Endodermal cell (in vitro differentiated cells): ENCODE results near the gene CD58. TPM values are rescaled to one million over a fixed set of nuclear protein-coding genes. Genes with fewer than 3 reads are reported as not detected.

Experiments
- DNase-seq: peaks from one replicate; pipeline ENCODE4 v3.0.0-alpha.2; 2017
- H3K27ac ChIP-seq: 2 replicates; pipeline ENCODE4 v1.5.1; 2013; ENCODE audit warnings: mild to moderate bottlenecking, low read depth, low read length, moderate library complexity
- H3K27me3 ChIP-seq: 2 replicates; pipeline ENCODE4 v1.6.1; 2013; ENCODE audit warnings: mild to moderate bottlenecking, low read length, moderate library complexity; ENCODE audit not compliant: insufficient read depth, control insufficient read depth, poor library complexity, severe bottlenecking
- H3K36me3 ChIP-seq: 2 replicates; pipeline ENCODE4 v1.7.0; 2013; ENCODE audit warnings: mild to moderate bottlenecking, low read length, moderate library complexity; ENCODE audit not compliant: control insufficient read depth, insufficient read depth
- H3K4me1 ChIP-seq: one replicate; pipeline ENCODE4 v1.7.0; 2013; ENCODE audit warnings: low read length; ENCODE audit not compliant: control insufficient read depth, insufficient read depth
- H3K4me3 ChIP-seq: 2 replicates; pipeline ENCODE4 v1.5.1; 2013; ENCODE audit warnings: mild to moderate bottlenecking, low read length, moderate library complexity
- H3K9ac ChIP-seq: 2 replicates; pipeline ENCODE4 v1.6.1; 2013; ENCODE audit warnings: mild to moderate bottlenecking, low read length, moderate library complexity; ENCODE audit not compliant: poor library complexity, severe bottlenecking; ENCODE audit errors: extremely low read depth
- H3K9me3 ChIP-seq: 2 replicates; pipeline ENCODE4 v1.6.1; 2013; ENCODE audit warnings: mild to moderate bottlenecking, low read length, moderate library complexity; ENCODE audit not compliant: control insufficient read depth
- H3K27ac Mint-ChIP-seq: 2 replicates; pipeline ENCODE4 v1.8.0; 2020; ENCODE audit warnings: mixed read lengths
- H3K27me3 Mint-ChIP-seq: 2 replicates; pipeline ENCODE4 v1.8.0; 2021; ENCODE audit warnings: mild to moderate bottlenecking, mixed read lengths; ENCODE audit not compliant: insufficient read depth
- H3K36me3 Mint-ChIP-seq: 2 replicates; pipeline ENCODE4 v1.8.0; 2020; ENCODE audit warnings: low read depth, mixed read lengths
- H3K4me1 Mint-ChIP-seq: 2 replicates; pipeline ENCODE4 v1.8.0; 2020; ENCODE audit warnings: mixed read lengths
- H3K4me3 Mint-ChIP-seq: 2 replicates; pipeline ENCODE4 v1.8.0; 2020; ENCODE audit warnings: mild to moderate bottlenecking, moderate library complexity, mixed read lengths
- H3K9me3 Mint-ChIP-seq: 2 replicates; pipeline ENCODE4 v1.8.0; 2020; ENCODE audit warnings: mild to moderate bottlenecking, mixed read lengths
- WGBS, 2 experiments: methylation state at CpG; one replicate each; pipeline versions ENCODE4 v1.1.5 to v1.1.7; 2013; ENCODE audit warnings: missing lambda C conversion rate in 2 of 2, mixed read lengths in 1 of 2; ENCODE audit not compliant: insufficient coverage in 1 of 2, insufficient read length in 1 of 2; 5-methylcytosine and 5-hydroxymethylcytosine counted together
- total RNA-seq, 2 donors: library from RNA; stranded (reverse); fragmentation: NEBNext Ultra II Directional in 1 of 2; extraction: Animal tissue kit (Norgen Biotek cat#: 25700) in 1 of 2; gene quantifications; 2 replicates in 1 of 2; 3 replicates in 1 of 2; pipeline ENCODE4 v1.2.1, GENCODE V29; 2021
- TF ChIP-seq, protein P1 (sequence below): fragments of 200-600 bp; sonication (generic); conservative IDR thresholded peaks from 2 replicates; pipeline ENCODE4 v1.5.0; 2021; ENCODE audit warnings: antibody characterized with exemption, mild to moderate bottlenecking

CD58 gene
- total RNA-seq, 2 donors from 2014 or later: 4.6 to 5.9 TPM

DNA sequence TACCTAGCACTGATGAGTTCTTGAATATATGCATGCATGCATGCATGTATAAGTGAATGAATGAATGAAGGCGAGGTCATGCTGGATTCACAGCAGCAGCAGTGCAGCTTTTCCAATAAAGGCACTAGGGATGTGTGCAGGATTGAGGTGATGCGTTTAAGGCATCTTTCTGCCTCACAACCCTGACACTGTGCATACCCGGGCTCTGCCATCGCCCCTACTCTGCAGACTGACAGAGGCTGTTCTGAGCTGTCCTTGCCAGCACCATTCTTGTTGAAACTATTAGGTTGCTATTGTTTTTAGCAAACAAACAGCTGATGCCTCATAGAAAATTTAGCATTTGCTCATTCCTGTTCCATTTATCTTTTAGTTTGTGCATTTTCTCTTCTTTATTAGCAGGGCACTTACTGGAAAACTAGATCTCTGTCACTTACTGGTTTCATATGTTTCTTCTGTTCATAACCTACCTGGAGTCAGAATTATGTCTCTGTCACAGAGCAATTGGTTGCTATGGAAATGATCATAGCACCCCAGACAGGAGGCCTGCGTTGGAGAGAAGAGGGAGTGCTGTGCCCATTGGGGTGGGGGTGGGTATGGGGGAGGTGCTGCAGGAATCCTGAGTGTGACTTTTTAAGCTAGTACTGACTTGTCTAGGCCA is 79.0 kb downstream of the CD58 start:
- Mint-ChIP-seq H3K36me3 (no peaks in the 10 kb centered on the region), H3K27me3 (no peaks in the 10 kb centered on the region), H3K9me3 (no peaks in the 10 kb centered on the region), H3K27ac (no peak overlapping the region), H3K4me1 (peaks cover 33% of the 10 kb centered on the region), H3K4me3 (no peak overlapping the region)
- no peaks in the 10 kb centered on the region for H3K27me3 ChIP-seq
- 90 to 96% methylated on average over 3 to 5 of the region's 5 CpGs for WGBS, 2 experiments
- no peak overlapping the region for H3K4me3 ChIP-seq
- H3K9ac ChIP-seq: no peak overlapping the region
- H3K27ac ChIP-seq: no peak overlapping the region
- H3K4me1 ChIP-seq: peaks cover 7% of the 10 kb centered on the region
- no peaks in the 10 kb centered on the region for H3K9me3 ChIP-seq
- TF ChIP-seq, protein P1, sequence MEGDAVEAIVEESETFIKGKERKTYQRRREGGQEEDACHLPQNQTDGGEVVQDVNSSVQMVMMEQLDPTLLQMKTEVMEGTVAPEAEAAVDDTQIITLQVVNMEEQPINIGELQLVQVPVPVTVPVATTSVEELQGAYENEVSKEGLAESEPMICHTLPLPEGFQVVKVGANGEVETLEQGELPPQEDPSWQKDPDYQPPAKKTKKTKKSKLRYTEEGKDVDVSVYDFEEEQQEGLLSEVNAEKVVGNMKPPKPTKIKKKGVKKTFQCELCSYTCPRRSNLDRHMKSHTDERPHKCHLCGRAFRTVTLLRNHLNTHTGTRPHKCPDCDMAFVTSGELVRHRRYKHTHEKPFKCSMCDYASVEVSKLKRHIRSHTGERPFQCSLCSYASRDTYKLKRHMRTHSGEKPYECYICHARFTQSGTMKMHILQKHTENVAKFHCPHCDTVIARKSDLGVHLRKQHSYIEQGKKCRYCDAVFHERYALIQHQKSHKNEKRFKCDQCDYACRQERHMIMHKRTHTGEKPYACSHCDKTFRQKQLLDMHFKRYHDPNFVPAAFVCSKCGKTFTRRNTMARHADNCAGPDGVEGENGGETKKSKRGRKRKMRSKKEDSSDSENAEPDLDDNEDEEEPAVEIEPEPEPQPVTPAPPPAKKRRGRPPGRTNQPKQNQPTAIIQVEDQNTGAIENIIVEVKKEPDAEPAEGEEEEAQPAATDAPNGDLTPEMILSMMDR: no peak
- DNase-seq: no peak
- H3K36me3 ChIP-seq: no peaks in the 10 kb centered on the region

DNA sequence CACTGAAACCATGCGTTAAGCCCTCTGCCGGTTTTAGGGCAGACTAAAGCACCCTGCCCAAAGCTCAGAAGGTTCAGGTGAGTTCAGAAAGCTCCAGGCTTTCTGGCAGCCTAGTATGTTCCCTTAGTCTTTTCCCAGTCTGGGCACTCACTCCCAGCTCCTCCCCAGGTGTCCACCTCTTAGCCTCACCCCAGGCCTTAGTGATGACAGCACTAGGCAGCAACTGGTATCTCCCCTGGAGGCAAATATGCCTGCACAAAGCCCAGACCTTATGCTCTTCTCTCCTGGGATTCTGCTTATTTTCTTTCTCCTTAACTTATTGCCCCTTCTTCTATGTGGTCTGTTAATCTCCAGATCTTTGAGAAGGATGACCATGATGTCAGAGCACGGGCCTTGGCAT is 80.2 kb downstream of the CD58 start:
- Mint-ChIP-seq H3K27ac (no peak overlapping the region), H3K9me3 (no peaks in the 10 kb centered on the region), H3K4me3 (no peak overlapping the region), H3K36me3 (no peaks in the 10 kb centered on the region), H3K4me1 (peaks cover 33% of the 10 kb centered on the region), H3K27me3 (no peaks in the 10 kb centered on the region)
- TF ChIP-seq, protein P1: no peak
- Histone ChIP-seq H3K27ac (no peak overlapping the region), H3K9ac (no peak overlapping the region), H3K27me3 (no peaks in the 10 kb centered on the region), H3K4me3 (no peak overlapping the region), H3K36me3 (no peaks in the 10 kb centered on the region), H3K4me1 (peaks cover 7% of the 10 kb centered on the region), H3K9me3 (no peaks in the 10 kb centered on the region)
- no peak for DNase-seq
- WGBS, 2 experiments: 85 to 94% methylated on average over 3 of the region's 3 CpGs

DNA sequence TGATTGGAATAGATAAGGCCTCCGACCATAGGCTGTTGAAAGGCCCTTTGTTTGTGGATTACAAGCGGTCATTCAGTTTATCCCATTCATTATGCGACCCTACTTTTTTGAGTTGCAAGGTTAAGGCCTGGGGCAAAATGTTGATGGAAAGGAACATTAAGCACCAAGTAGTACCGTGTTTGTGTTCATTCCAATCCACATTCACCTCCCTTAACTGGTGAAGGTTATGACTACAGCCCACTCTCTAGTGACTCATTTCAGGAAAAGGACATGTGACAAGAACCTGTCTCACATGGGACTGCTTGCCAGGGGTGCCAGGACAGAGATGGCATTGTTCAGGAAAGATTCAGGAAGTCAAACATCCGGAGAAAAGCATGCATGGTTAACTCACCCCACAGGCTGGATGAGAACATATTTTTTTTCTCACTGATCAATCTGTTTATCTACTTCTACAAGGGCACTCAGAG is 81.6 kb downstream of the CD58 start:
- WGBS, 2 experiments: 80 to 100% methylated on average over 2 to 5 of the region's 5 CpGs
- Mint-ChIP-seq H3K27me3 (no peaks in the 10 kb centered on the region), H3K27ac (peak overlapping the region; percentile 57), H3K9me3 (no peaks in the 10 kb centered on the region), H3K4me3 (no peak overlapping the region), H3K36me3 (no peaks in the 10 kb centered on the region), H3K4me1 (peaks cover 22% of the 10 kb centered on the region)
- H3K4me3 ChIP-seq: no peak overlapping the region
- no peak for DNase-seq
- H3K36me3 ChIP-seq: no peaks in the 10 kb centered on the region
- no peaks in the 10 kb centered on the region for H3K9me3 ChIP-seq
- TF ChIP-seq, protein P1: no peak
- H3K27ac ChIP-seq: no peak overlapping the region
- no peak overlapping the region for H3K9ac ChIP-seq
- H3K27me3 ChIP-seq: no peaks in the 10 kb centered on the region
- peaks cover 6% of the 10 kb centered on the region for H3K4me1 ChIP-seq
